Bronchial epithelial cell (primary cell): ENCODE results near the gene TGFBR3. TPM values are rescaled to one million over a fixed set of nuclear protein-coding genes. Genes with fewer than 3 reads are reported as not detected.

Source experiments
- DNase-seq: peaks from one replicate; pipeline ENCODE4 v3.0.0-alpha.2; 2010; ENCODE audit warnings: low read depth
- FAIRE-seq: peaks from 2 replicates; lab custom pipeline; 2011; peaks lifted over from hg19 to GRCh38; lab: Jason Lieb, UNC
- H3K27me3 ChIP-seq: 2 replicates; pipeline ENCODE4 v1.5.1; 2011; ENCODE audit warnings: low read length; ENCODE audit not compliant: control insufficient read depth, insufficient read depth
- H3K36me3 ChIP-seq: 2 replicates; pipeline ENCODE4 v1.5.1; 2011; ENCODE audit warnings: low read length; ENCODE audit not compliant: control insufficient read depth, insufficient read depth
- H3K4me3 ChIP-seq: 2 replicates; pipeline ENCODE4 v1.5.1; 2011; ENCODE audit warnings: mild to moderate bottlenecking, low read depth, low read length, control low read depth
- CTCF ChIP-seq: IDR thresholded peaks from 2 replicates; pipeline ENCODE4 v1.5.1; 2011; ENCODE audit warnings: mild to moderate bottlenecking, moderate library complexity, low read length, control low read depth, inconsistent platforms; ENCODE audit not compliant: insufficient read depth, severe bottlenecking
- total RNA-seq: library from RNA; depleted of rRNA; stranded (reverse); fragments of >200 nt; gene quantifications from 2 replicates; pipeline ENCODE4 v1.2.1, GENCODE V29; 2014

The TGFBR3 gene
- total RNA-seq, 1 donor from 2014 or later, result 1.8 TPM

GRCh38 chr1:91682882-91683597 is 202.9 kb downstream of the TGFBR3 start:
- no peaks in the 10 kb centered on the region for H3K27me3 ChIP-seq
- no peak for TF ChIP-seq CTCF
- H3K4me3 ChIP-seq, result no peak overlapping the region
- no peak for DNase-seq
- FAIRE-seq, result peak; percentile 83
- H3K36me3 ChIP-seq, result no peaks in the 10 kb centered on the region

- no peak for DNase-seq
Observed at GRCh38 chr1:91680556-91681155, 205.3 kb downstream of the TGFBR3 start.

GRCh38 chr1:91679446-91679845 is 206.5 kb downstream of the TGFBR3 start:
- TF ChIP-seq CTCF, result no peak
- Histone ChIP-seq H3K27me3 (no peaks in the 10 kb centered on the region), H3K36me3 (no peaks in the 10 kb centered on the region), H3K4me3 (no peak overlapping the region)
- no peak for DNase-seq
- no peak for FAIRE-seq

More at GRCh38 chr1:91680556-91681155, 205.3 kb downstream of the TGFBR3 start:
- no peak for FAIRE-seq
- TF ChIP-seq CTCF, result no peak
- no peaks in the 10 kb centered on the region for H3K27me3 ChIP-seq
- no peaks in the 10 kb centered on the region for H3K36me3 ChIP-seq
- no peak overlapping the region for H3K4me3 ChIP-seq

GRCh38 chr1:91676030-91676429 is 209.9 kb downstream of the TGFBR3 start:
- FAIRE-seq (no peak), DNase-seq (no peak)
- no peak overlapping the region for H3K4me3 ChIP-seq
- H3K36me3 ChIP-seq, result no peaks in the 10 kb centered on the region
- H3K27me3 ChIP-seq, result no peaks in the 10 kb centered on the region
- no peak for TF ChIP-seq CTCF

- no peak overlapping the region for H3K4me3 ChIP-seq
- no peaks in the 10 kb centered on the region for H3K36me3 ChIP-seq
- TF ChIP-seq CTCF, result no peak
- no peak for FAIRE-seq
- H3K27me3 ChIP-seq, result no peaks in the 10 kb centered on the region
- DNase-seq, result no peak
Observed at GRCh38 chr1:91674107-91674506, 211.8 kb downstream of the TGFBR3 start.
